AG08395 (cell line): Measurements from ENCODE around the gene UAP1.
"Not testable (repeated sequence)": the region's sequence is repeated elsewhere in the genome, so short reads cannot be mapped to it uniquely, and the experiment has no call there.

Experiments used
- DNase-seq: peaks from one replicate; pipeline ENCODE4 v3.0.0; 2012; ENCODE audit warnings: mixed read lengths, low spot score

The UAP1 gene

GRCh38 chr1:162565460-162565859 lies 3.9 kb downstream of the UAP1 start:
- DNase-seq, result no peak

- no peak for DNase-seq
Observed at GRCh38 chr1:162566870-162567269, 5.3 kb downstream of the UAP1 start.

DNA sequence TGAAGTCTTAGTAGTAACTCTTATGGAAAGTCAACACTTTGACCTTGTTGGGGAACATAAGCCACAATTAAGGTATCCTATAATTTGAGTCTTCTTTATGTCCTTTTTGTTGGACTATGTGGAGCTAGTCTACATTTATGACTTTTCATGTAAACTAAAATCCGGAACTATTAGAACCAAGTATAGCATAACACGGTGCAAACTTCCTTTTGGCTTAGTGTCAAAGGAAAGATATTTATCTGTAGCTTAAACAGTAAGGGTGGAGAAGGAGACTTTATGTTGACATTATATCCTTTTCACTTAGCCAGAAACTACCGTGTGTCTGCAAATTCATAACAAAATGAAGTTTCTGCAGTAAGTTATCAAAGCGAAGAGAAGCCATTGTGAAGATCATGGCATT lies 7.3 kb downstream of the UAP1 start:
- no peak for DNase-seq

- DNase-seq, result no peak
Observed at GRCh38 chr1:162570718-162571117, 9.2 kb downstream of the UAP1 start.

DNA sequence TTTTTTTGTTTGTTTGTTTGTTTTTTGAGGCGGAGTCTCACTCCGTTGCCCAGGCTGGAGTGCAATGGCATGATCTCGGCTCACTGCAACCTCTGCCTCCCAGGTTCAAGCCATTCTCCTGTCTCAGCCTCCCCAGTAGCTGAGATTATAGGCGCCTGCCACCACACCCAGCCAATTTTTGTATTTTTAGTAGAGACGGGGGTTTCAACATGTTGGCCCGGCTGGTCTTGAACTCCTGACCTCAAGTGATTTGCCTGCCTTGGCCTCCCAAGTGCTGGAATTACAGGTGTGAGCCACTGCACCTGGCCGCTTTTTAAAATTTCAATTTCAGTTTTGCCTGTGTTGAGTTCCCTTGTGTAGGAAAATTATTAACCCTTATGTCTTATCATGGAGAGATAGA lies 9.6 kb downstream of the UAP1 start:
- DNase-seq, result not testable (repeated sequence)

DNA sequence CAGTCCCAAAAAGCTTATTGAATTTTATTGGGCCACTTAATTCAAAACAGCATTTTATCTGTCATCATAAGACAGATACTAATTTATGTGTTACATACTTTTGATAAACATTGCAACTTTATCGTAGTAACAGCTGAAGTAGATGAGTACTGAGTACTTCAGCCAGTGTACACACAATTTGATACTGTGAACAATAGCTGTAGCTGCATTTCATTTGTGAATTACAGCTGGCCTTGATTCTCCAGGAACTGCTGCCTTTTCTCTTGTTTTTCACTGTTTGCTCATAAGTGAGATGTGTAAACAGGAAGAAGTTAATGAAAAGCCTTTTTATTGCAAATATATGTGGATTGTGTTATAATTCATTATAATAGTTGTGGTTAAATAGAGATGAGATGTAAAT lies 10.2 kb downstream of the UAP1 start:
- no peak for DNase-seq

GRCh38 chr1:162573136-162573535 lies 11.6 kb downstream of the UAP1 start:
- DNase-seq, result no peak

DNA sequence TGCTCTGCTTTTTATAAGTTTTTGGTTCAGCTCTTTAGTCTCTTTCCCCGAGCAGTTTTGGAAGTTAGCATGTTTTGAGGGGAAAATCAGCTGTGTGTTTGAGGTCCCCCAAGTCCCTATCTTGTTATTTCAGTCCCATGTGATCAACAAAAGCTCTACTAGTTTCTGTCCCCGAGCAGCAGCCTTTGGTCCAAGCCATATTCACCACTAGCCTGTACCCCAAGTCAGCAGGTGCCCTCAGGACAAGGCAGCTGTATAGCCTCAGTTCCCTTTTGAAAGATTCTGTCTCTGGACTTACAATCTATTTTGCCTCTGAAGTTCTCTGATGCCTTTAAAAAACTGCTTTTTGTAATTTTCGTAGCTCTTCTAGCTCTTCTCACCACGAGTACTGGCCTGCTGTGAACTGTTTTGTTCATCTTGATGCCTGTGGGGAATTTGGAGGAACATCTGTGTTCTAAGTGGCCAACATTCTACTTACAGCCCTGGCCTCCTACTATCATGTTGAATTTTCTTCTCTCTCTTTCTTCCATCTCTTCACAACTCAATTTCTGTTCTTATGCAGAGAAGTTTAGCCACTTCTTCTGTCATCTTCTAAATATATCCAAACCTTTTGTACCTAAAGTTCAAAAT lies 16.7 kb downstream of the UAP1 start:
- no peak for DNase-seq

- DNase-seq, result no peak
Observed at GRCh38 chr1:162578936-162579335, 17.4 kb downstream of the UAP1 start.

- no peak for DNase-seq
Observed at GRCh38 chr1:162580308-162580707, 18.8 kb downstream of the UAP1 start.

DNA sequence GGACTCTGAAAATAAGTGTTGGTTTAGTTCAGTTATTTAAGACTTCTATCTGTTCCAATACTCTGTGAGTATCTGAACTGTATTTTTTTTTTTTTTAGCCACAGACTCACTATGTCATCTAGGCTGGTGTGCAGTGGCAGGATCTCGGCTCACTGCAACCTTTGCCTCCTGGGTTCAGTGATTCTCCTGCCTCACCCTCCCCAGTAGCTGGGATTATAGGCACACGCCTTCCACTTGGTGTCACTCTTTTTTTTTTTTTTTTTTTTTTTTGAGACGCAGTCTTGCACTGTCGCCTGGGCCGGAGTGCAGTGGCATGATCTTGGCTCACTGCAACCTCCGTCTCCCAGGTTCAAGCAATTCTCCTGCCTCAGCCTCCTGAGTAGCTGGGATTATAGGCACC lies 21.4 kb downstream of the UAP1 start:
- DNase-seq, result not testable (repeated sequence)

GRCh38 chr1:162585101-162585500 lies 23.6 kb downstream of the UAP1 start:
- DNase-seq, result not testable (repeated sequence)

DNA sequence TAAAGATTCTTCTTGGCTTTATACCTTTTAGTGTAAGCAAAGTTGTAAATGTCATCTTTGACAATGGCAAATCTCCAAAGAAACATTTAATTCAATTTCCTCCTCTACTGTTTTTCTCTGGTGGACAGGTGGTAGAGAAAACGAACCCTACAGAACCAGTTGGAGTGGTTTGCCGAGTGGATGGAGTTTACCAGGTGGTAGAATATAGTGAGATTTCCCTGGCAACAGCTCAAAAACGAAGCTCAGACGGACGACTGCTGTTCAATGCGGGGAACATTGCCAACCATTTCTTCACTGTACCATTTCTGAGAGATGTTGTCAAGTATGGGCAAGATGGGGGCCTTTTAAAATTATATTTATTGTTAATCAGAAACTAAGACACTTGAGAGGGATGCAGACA lies 25.8 kb downstream of the UAP1 start:
- no peak for DNase-seq

- no peak for DNase-seq
Observed at GRCh38 chr1:162587761-162588260, 26.3 kb downstream of the UAP1 start.

DNA sequence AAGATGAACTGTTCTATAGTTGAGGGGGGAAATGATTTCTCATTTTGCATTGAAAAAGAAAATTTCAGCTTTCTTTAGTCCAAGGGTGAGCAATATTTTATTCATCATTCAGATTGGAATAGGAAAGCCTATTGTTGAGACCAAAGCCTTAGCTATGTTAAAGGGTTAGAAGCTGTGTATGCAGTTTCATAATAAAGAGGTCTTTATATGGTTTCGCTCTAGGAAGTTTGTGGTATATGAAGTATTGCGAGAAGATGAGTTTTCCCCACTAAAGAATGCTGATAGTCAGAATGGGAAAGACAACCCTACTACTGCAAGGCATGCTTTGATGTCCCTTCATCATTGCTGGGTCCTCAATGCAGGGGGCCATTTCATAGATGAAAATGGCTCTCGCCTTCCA lies 28.6 kb downstream of the UAP1 start:
- no peak for DNase-seq

DNA sequence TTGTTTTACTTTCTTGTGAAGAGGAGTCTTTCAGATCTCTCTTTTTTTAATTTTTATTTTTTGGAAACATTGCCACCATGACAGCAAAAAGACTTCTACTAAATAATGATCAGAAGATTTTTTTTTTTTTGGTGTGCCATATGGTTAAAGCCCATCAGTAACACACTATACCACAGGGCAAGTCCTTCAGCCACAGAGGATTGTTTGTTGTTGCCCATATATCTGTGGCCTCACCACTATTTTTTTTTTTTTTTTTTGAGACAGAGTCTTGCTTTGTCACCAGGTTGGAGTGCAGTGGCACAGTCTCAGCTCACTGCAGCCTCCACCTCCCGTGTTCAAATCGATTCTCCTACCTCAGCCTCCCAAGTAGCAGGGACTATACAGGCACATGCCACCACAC lies 29.2 kb downstream of the UAP1 start:
- DNase-seq, result no peak

- DNase-seq, result no peak
Observed at GRCh38 chr1:162596514-162597170, 35.1 kb downstream of the UAP1 start.

DNA sequence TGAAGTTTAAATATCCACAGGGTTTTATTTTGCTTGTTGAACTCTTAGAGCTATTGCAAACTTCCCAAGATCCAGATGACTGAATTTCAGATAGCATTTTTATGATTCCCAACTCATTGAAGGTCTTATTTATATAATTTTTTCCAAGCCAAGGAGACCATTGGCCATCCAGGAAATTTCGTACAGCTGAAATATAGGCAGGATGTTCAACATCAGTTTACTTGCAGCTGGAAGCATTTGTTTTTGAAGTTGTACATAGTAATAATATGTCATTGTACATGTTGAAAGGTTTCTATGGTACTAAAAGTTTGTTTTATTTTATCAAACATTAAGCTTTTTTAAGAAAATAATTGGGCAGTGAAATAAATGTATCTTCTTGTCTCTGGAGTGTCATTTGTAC lies 37.9 kb downstream of the UAP1 start:
- no peak for DNase-seq

- DNase-seq, result not testable (repeated sequence)
Observed at GRCh38 chr1:162603117-162603516, 41.6 kb downstream of the UAP1 start.

GRCh38 chr1:162605225-162605927 lies 43.9 kb downstream of the UAP1 start:
- peak; percentile 82 for DNase-seq

DNA sequence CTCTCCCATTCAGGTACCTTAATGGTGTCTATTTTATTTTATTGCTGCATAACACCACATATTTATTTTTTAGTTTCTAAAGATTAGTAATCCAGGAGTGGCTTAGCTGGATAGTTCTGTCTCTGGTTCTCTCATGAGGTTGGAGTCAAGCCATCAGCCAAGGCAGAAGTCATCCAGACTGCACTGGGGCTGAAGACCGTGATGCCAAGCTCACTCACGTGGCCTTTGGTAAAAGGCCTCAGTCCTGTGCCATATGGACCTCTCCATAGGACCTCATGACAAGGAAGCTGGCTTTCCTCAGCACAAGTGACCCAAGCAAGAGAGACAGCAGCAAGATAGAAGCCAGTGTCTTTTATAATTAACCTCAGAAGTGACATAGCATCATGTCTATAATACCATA lies 47.8 kb downstream of the UAP1 start:
- DNase-seq, result no peak

DNA sequence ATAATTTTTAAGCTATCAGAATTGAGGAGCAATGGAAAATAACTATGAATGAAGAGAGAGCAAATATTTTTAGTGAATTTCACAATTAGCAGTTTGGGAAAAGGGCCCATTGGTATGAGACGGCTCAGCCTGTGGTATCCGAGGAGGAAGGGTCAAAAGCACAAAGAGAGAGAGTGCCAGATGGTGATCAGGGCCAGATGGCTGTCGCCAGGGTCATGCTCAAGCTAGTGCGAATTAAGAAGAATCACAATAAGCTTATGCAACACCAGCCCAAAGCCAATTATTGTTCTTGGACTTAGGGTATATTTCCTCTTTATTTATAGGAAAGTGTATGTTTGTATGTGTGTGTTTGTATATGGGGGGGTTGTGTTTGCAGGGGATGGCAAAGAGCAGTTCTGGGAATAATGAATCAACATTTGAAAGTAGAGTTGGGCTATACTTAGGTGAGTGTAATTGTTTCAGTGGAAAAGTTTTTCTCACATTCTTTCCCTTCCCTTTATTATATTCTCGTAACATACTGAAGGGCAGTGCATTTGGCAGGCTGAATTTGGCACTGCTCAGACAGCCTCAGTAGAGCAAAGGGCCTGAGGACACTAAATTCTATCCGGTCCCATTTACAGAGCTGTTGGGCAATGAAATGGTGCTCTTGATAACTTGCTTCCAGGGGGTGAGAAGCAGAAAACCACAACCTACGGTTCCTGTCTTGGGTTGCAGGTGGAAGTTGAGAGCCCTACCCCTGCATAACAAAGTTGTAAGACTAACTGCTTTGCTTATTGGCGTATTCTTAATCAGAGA lies 51.3 kb downstream of the UAP1 start:
- DNase-seq, result peak; percentile 72
